ENCODE data around the gene PDCD11. TPM values are rescaled to one million over a fixed set of nuclear protein-coding genes. Genes with fewer than 3 reads are reported as not detected.

PDCD11 gene
- total and polyA plus RNA-seq, 2 of the 8 experiments (the other 6 are each of a cell fraction or from before 2014, with no cell fraction given) = 18.1 to 79.1 TPM

GRCh38 chr10:103466734-103467133 is 70.3 kb downstream of the PDCD11 start:
- Histone ChIP-seq H4K5ac (ENCODE audit: insufficient read length, low read depth, low read length) (no peak overlapping the region), H3K4me3 (ENCODE audit: extremely low read depth in 1 of 4, insufficient read depth in 2 of 4, low read depth in 3 of 4, low read length in 4 of 4) (no peak overlapping the region), H3K23me2 (ENCODE audit: low read depth, low read length) (no peaks in the 10 kb centered on the region; the same call in 1 of the 2 replicates), H3K36me3 (ENCODE audit: control insufficient read depth in 2 of 4, insufficient read depth in 4 of 4, low read length in 3 of 4) (no peaks in the 10 kb centered on the region), H2BK5ac (ENCODE audit: low read depth, low read length) (no peak overlapping the region), H2BK12ac (ENCODE audit: low read depth, low read length) (no peak overlapping the region), H2AK5ac (ENCODE audit: low read depth, low read length) (no peak overlapping the region), H2BK15ac (ENCODE audit: low read length) (no peak overlapping the region), H2BK20ac (ENCODE audit: low read length) (no peak overlapping the region), H4K91ac (replicated peaks; ENCODE audit: insufficient read length, low read length) (no peak overlapping the region), H3K56ac (replicated peaks; ENCODE audit: insufficient read length, low read depth, low read length) (no peak overlapping the region), H3K14ac (ENCODE audit: insufficient read length) (no peak overlapping the region), H3K79me1 (ENCODE audit: low read depth, low read length) (no peaks in the 10 kb centered on the region), H3K18ac (ENCODE audit: extremely low read depth, low read length) (no peak overlapping the region), H3K79me2 (ENCODE audit: control insufficient read depth in 1 of 2, insufficient read depth in 2 of 2, low read length in 2 of 2) (no peaks in the 10 kb centered on the region), H3K9me3 (ENCODE audit: insufficient read depth in 2 of 2, low read depth in 1 of 2, low read length in 1 of 2) (no peaks in the 10 kb centered on the region), H3K27me3 (replicated peaks in 1 of 4; ENCODE audit: control insufficient read depth in 3 of 4, extremely low read depth in 1 of 4, insufficient read depth in 3 of 4, low read length in 3 of 4) (no peaks in the 10 kb centered on the region), H2AFZ (ENCODE audit: low read length) (no peak overlapping the region), H4K20me1 (replicated peaks in 1 of 2; ENCODE audit: control insufficient read depth in 1 of 2, insufficient read depth in 2 of 2, low read length in 2 of 2) (no peaks in the 10 kb centered on the region), H3K4me1 (replicated peaks in 1 of 4; ENCODE audit: control insufficient read depth in 3 of 4, insufficient read depth in 4 of 4, low read length in 3 of 4) (peaks cover 0 to 6% (median 0%) of the 10 kb centered on the region in 4 experiments; a peak in 1 of 7 replicates), H2BK120ac (replicated peaks; ENCODE audit: low read depth, low read length) (no peak overlapping the region), H3K4me2 (ENCODE audit: insufficient read depth in 1 of 2, low read depth in 2 of 2, low read length in 2 of 2) (no peak overlapping the region), H4K8ac (ENCODE audit: extremely low read depth, insufficient read depth, low read length) (no peak overlapping the region), H3K27ac (ENCODE audit: low read depth, low read length) (no peak overlapping the region), H3K23ac (ENCODE audit: insufficient read length) (no peak overlapping the region), H3K9ac (replicated peaks in 1 of 4; ENCODE audit: extremely low read depth in 1 of 4, low read depth in 3 of 4, low read length in 3 of 4) (no peak overlapping the region), H3K4ac (replicated peaks; ENCODE audit: insufficient read length, low read depth, low read length) (no peak overlapping the region)
- POLR2A ChIA-PET (ENCODE audit: partially characterized antibody) = interaction anchor here (1.8 kb wide), 1 partner anchor 12 kb away, joined by 4 read pairs; no protein-coding TSS in a partner anchor
- 89% methylated on average over 3 of the region's 3 CpGs; no CpG with 5 or more reads in 1 of the 2 experiments for WGBS, 2 experiments (ENCODE audit: extremely low coverage in 1 of 2, insufficient coverage in 1 of 2, insufficient read length in 1 of 2, insufficient replicate concordance in 2 of 2, low coverage in 1 of 2, low lambda C conversion rate in 2 of 2, missing lambda C conversion rate in 1 of 2)
- no peak for FAIRE-seq
- CTCF ChIA-PET (ENCODE audit: partially characterized antibody) = interaction anchor here (1.4 to 2.9 kb wide), 3 partner anchors 10 to 25 kb away, joined by 4 to 23 read pairs (median 11); no protein-coding TSS in a partner anchor
- no peak for DNase-seq (ENCODE audit: low read depth in 1 of 2, low spot score in 2 of 2)
- TF ChIP-seq EGR1 (IDR thresholded peaks at IDR 0.05; ENCODE audit: borderline replicate concordance, low read depth, low read length) = no peak
- no peak for TF ChIP-seq KDM1A (IDR thresholded peaks at IDR 0.05; ENCODE audit: borderline replicate concordance, low read length)
- no peak for TF ChIP-seq ATF2 (IDR thresholded peaks at IDR 0.05; ENCODE audit: low read length)
- no peak for TF ChIP-seq RFX5 (IDR thresholded peaks at IDR 0.05; ENCODE audit: borderline replicate concordance, low read depth, low read length)
- TF ChIP-seq TCF12 (IDR thresholded peaks at IDR 0.05; ENCODE audit: low read depth, low read length) = no peak
- no peak for TF ChIP-seq HDAC6 (IDR thresholded peaks at IDR 0.05; ENCODE audit: low read depth, low read length)
- TF ChIP-seq BACH1 (IDR thresholded peaks at IDR 0.05; ENCODE audit: low read length) = no peak
- TF ChIP-seq TAF7 (optimal IDR thresholded peaks at IDR 0.05; ENCODE audit: borderline replicate concordance, low read depth, low read length) = no peak
- TF ChIP-seq RXRA (IDR thresholded peaks at IDR 0.05; ENCODE audit: insufficient read depth, low read depth, low read length) = no peak
- no peak for TF ChIP-seq JUN (IDR thresholded peaks at IDR 0.05; ENCODE audit: low read depth, low read length)
- no peak for TF ChIP-seq CREB1 (IDR thresholded peaks at IDR 0.05)
- no peak for TF ChIP-seq YY1 (IDR thresholded peaks at IDR 0.05; ENCODE audit: low read depth, low read length)
